ENCODE results near the gene ZC3H10. TPM values are rescaled to one million over a fixed set of nuclear protein-coding genes. Genes with fewer than 3 reads are reported as not detected.

ZC3H10 gene
- total RNA-seq, 1 experiment from 2014 or later, result 11.3 TPM

DNA sequence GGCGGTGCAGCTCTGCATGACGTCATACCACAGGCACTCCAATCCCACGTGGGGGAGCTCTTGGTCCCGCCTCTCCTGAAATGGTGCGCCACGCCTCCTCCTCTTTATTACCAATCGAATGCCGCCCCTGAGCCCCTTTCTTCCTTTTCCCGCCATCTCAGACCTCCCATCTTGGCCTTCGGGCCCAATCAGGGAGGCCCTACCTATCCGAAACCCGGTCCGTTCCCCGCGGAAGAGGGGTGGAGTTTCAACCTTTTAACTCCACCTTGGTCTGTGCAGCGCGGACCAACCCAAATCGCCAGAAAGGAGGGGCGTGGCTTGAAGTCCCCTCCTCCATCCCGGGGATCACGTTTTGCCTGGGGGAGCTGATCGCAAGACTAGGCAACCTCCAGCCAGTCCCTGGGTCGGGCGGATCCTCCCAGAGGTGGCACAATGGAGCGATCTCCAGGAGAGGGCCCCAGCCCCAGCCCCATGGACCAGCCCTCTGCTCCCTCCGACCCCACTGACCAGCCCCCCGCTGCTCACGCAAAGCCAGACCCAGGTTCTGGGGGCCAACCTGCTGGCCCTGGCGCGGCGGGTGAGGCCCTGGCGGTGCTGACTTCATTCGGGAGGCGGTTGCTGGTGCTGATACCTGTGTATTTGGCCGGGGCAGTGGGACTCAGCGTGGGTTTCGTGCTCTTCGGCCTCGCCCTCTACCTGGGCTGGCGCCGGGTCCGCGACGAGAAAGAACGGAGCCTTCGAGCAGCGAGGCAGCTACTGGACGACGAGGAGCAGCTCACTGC is 10.0 kb downstream of the ZC3H10 start, which contains the start of gene ESYT1 (continued):
- TF ChIP-seq FOXP4 (CRISPR knock-in tag; IDR thresholded peaks at IDR 0.05), result peak; percentile 69; the same call in 1 of the 2 replicates
- TF ChIP-seq, protein P1, sequence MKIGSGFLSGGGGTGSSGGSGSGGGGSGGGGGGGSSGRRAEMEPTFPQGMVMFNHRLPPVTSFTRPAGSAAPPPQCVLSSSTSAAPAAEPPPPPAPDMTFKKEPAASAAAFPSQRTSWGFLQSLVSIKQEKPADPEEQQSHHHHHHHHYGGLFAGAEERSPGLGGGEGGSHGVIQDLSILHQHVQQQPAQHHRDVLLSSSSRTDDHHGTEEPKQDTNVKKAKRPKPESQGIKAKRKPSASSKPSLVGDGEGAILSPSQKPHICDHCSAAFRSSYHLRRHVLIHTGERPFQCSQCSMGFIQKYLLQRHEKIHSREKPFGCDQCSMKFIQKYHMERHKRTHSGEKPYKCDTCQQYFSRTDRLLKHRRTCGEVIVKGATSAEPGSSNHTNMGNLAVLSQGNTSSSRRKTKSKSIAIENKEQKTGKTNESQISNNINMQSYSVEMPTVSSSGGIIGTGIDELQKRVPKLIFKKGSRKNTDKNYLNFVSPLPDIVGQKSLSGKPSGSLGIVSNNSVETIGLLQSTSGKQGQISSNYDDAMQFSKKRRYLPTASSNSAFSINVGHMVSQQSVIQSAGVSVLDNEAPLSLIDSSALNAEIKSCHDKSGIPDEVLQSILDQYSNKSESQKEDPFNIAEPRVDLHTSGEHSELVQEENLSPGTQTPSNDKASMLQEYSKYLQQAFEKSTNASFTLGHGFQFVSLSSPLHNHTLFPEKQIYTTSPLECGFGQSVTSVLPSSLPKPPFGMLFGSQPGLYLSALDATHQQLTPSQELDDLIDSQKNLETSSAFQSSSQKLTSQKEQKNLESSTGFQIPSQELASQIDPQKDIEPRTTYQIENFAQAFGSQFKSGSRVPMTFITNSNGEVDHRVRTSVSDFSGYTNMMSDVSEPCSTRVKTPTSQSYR (CRISPR knock-in tag; IDR thresholded peaks at IDR 0.05), result no peak
- TF ChIP-seq RELA (CRISPR knock-in tag; IDR thresholded peaks at IDR 0.05; ENCODE audit: borderline replicate concordance), result no peak
- TF ChIP-seq NFE2L1 (CRISPR knock-in tag; IDR thresholded peaks at IDR 0.05), result no peak
- TF ChIP-seq, protein P2, sequence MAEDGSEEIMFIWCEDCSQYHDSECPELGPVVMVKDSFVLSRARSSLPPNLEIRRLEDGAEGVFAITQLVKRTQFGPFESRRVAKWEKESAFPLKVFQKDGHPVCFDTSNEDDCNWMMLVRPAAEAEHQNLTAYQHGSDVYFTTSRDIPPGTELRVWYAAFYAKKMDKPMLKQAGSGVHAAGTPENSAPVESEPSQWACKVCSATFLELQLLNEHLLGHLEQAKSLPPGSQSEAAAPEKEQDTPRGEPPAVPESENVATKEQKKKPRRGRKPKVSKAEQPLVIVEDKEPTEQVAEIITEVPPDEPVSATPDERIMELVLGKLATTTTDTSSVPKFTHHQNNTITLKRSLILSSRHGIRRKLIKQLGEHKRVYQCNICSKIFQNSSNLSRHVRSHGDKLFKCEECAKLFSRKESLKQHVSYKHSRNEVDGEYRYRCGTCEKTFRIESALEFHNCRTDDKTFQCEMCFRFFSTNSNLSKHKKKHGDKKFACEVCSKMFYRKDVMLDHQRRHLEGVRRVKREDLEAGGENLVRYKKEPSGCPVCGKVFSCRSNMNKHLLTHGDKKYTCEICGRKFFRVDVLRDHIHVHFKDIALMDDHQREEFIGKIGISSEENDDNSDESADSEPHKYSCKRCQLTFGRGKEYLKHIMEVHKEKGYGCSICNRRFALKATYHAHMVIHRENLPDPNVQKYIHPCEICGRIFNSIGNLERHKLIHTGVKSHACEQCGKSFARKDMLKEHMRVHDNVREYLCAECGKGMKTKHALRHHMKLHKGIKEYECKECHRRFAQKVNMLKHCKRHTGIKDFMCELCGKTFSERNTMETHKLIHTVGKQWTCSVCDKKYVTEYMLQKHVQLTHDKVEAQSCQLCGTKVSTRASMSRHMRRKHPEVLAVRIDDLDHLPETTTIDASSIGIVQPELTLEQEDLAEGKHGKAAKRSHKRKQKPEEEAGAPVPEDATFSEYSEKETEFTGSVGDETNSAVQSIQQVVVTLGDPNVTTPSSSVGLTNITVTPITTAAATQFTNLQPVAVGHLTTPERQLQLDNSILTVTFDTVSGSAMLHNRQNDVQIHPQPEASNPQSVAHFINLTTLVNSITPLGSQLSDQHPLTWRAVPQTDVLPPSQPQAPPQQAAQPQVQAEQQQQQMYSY (CRISPR knock-in tag; IDR thresholded peaks at IDR 0.05), result peak; percentile 51
- 0 out of 2 replicates have a peak, but pooled peaks have one; percentile 22 for TF ChIP-seq MYBL2 (CRISPR knock-in tag; IDR thresholded peaks at IDR 0.05)
- TF ChIP-seq PRRX2 (CRISPR knock-in tag; IDR thresholded peaks at IDR 0.05), result no peak
- no peak for TF ChIP-seq ZNF396 (CRISPR knock-in tag; IDR thresholded peaks at IDR 0.05; ENCODE audit: borderline replicate concordance)
- no peak for TF ChIP-seq ZNF423 (CRISPR knock-in tag; IDR thresholded peaks at IDR 0.05)
- TF ChIP-seq FOXK1 (CRISPR knock-in tag; IDR thresholded peaks at IDR 0.05), result peak; percentile 53; the same call in 1 of the 2 replicates
- no peak for TF ChIP-seq ZNF425 (CRISPR knock-in tag; conservative IDR thresholded peaks at IDR 0.05)

GRCh38 chr12:56128670-56129205 is 10.7 kb downstream of the ZC3H10 start:
- peak overlapping the region; percentile 99 for H3K27ac Mint-ChIP-seq
- no peak for DNase-seq (ENCODE audit: low spot score)

More at GRCh38 chr12:56128670-56129205, 10.7 kb downstream of the ZC3H10 start:
- H3K4me3 Mint-ChIP-seq, result peak overlapping the region; percentile 98
- no peaks in the 10 kb centered on the region for H3K9me3 Mint-ChIP-seq
- no peaks in the 10 kb centered on the region; the same call in 1 of the 2 replicates for H3K27me3 Mint-ChIP-seq (ENCODE audit: low read depth)
- H3K36me3 Mint-ChIP-seq, result peaks cover 37% of the 10 kb centered on the region
- CTCF ChIA-PET, result interaction anchor here (0.5 to 4.2 kb wide), 24 partner anchors 7 to 508 kb away, joined by 3 to 61 read pairs (median 6); partner anchors contain the start of genes ANKRD52, COQ10A, MYL6 and MYL6B
- ATAC-seq, result no peak
- POLR2A ChIA-PET, result interaction anchor here (0.8 to 5.3 kb wide), 11 partner anchors 11 to 102 kb away, joined by 3 to 104 read pairs (median 11); partner anchors contain the start of genes ERBB3, MYL6, PA2G4 and RNF41
- peaks cover 30% of the 10 kb centered on the region for H3K4me1 Mint-ChIP-seq
- TF ChIP-seq KAT7 (CRISPR knock-in tag; IDR thresholded peaks at IDR 0.05; ENCODE audit: borderline replicate concordance) (no peak), ETV6 (CRISPR knock-in tag; IDR thresholded peaks at IDR 0.05) (0 out of 2 replicates have a peak, but pooled peaks have one; percentile 26)

Measured in WTC11 (cell line).